ENCODE results near the gene FAM78A. TPM values are rescaled to one million over a fixed set of nuclear protein-coding genes. Genes with fewer than 3 reads are reported as not detected.
"Not testable (repeated sequence)": the region's sequence is repeated elsewhere in the genome, so short reads cannot be mapped to it uniquely, and the experiment has no call there.

The FAM78A gene
- total RNA-seq, 6 donors from 2014 or later: 4.5 to 19.1 (median 9.3) TPM

- ATAC-seq (ENCODE audit: low FRiP score in 2 of 2) (no peak), DNase-seq (no peak)
- Histone ChIP-seq H3K27ac (no peak overlapping the region), H3K9me3 (peaks cover 0 to 8% (median 1%) of the 10 kb centered on the region in 4 donors), H3K36me3 (peaks cover 0 to 33% (median 9%) of the 10 kb centered on the region in 4 donors), H3K27me3 (no peaks in the 10 kb centered on the region), H3K4me3 (no peak overlapping the region), H3K4me1 (no peaks in the 10 kb centered on the region)
- TF ChIP-seq CTCF (IDR thresholded peaks at IDR 0.05) (no peak), EP300 (IDR thresholded peaks at IDR 0.05) (no peak), POLR2AphosphoS5 (IDR thresholded peaks at IDR 0.05) (no peak), POLR2A (IDR thresholded peaks at IDR 0.05) (no peak)
- 56 to 57% methylated on average over 4 of the region's 4 CpGs for WGBS, 2 donors
These were observed 61.4 kb downstream of the FAM78A start for GRCh38 chr9:131214876-131215275.

DNA sequence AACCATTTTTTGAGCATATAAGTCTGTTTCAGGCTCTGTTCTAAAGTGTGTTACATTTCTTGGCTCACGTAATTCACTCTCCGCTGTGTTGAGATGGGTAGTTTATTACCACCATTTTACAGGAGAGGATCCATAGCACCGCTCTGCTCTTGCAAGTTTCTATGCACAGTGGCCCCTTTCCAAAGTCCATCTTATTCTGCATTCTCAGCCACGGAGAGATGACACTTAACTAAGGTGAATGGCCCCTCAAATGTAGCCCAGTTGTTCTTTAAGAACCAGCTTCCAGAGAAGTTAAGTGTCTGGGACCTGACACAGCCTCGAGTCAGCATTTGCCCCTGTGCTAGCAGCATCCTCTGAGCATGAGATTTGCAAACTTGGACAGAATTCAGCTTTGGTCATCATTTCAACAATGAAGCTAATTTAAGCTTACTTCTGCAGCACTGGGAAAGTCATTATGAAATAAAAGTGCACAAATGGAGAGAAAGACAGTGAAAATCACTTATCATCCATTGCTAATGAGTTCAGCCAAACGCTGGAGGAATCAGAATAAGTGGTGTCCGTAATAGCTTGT lies 61.9 kb downstream of the FAM78A start:
- DNase-seq: no peak
- no peaks in the 10 kb centered on the region for H3K27me3 ChIP-seq
- WGBS, 2 donors: 62 to 68% methylated on average over 7 of the region's 7 CpGs
- H3K27ac ChIP-seq: no peak overlapping the region
- H3K4me3 ChIP-seq: no peak overlapping the region
- peaks cover 0 to 8% (median 1%) of the 10 kb centered on the region in 4 donors for H3K9me3 ChIP-seq
- peaks cover 0 to 29% (median 9%) of the 10 kb centered on the region in 4 donors for H3K36me3 ChIP-seq
- ATAC-seq (ENCODE audit: low FRiP score in 2 of 2): no peak
- no peaks in the 10 kb centered on the region for H3K4me1 ChIP-seq
- TF ChIP-seq EP300 (IDR thresholded peaks at IDR 0.05): no peak
- TF ChIP-seq POLR2AphosphoS5 (IDR thresholded peaks at IDR 0.05): no peak
- TF ChIP-seq CTCF (IDR thresholded peaks at IDR 0.05): no peak
- no peak for TF ChIP-seq POLR2A (IDR thresholded peaks at IDR 0.05)

GRCh38 chr9:131211920-131212319 lies 64.4 kb downstream of the FAM78A start:
- H3K27me3 ChIP-seq; ATAC-seq (ENCODE audit: low FRiP score in 2 of 2); H3K4me1 ChIP-seq; H3K4me3 ChIP-seq; DNase-seq; H3K27ac ChIP-seq; H3K9me3 ChIP-seq: not testable (repeated sequence)
- WGBS, 2 donors: 91 to 92% methylated on average over 4 of the region's 4 CpGs
- peaks cover 0 to 22% (median 12%) of the 10 kb centered on the region in 4 donors for H3K36me3 ChIP-seq

Other genes with a start within 250 kb of the FAM78A start
- gene AIF1L, start 180.0 kb downstream of the FAM78A start, total RNA-seq: 10 to 100 TPM in 3 of 6 donors, 1 to 10 TPM in 3; 3.8 to 21.4 (median 10.5) TPM
- gene NUP214, start 150.9 kb downstream of the FAM78A start, total RNA-seq: 100 to 1,000 TPM in 1 of 6 donors, 10 to 100 TPM in 5; 35.3 to 113 (median 44.3) TPM
- 1 to 10 TPM in 4 of 6 donors, under 1 TPM in 2; 0.76 to 3.2 (median 1.6) TPM for gene PLPP7, start 13.2 kb upstream of the FAM78A start, total RNA-seq
- 100 to 1,000 TPM; 114 to 348 (median 186) TPM for gene PRRC2B, start 117.6 kb upstream of the FAM78A start, total RNA-seq
- 10 to 100 TPM; 24.7 to 55.5 (median 27.2) TPM for gene POMT1, start 226.4 kb upstream of the FAM78A start, total RNA-seq